HG03521 (cell line): Measurements from ENCODE around the gene ALPP.
"Not testable (repeated sequence)": the region's sequence is repeated elsewhere in the genome, so short reads cannot be mapped to it uniquely, and the experiment has no call there.

Experiments used
- ATAC-seq: cut with Tn5 transposase; IDR thresholded peaks from one replicate; pipeline ENCODE4 v1.9.1; 2021; ENCODE audit warnings: mild to moderate bottlenecking, moderate library complexity; ENCODE audit not compliant: unreplicated experiment

The ALPP gene

GRCh38 chr2:232379610-232380590 is 1.3 kb downstream of the ALPP start:
- not testable (repeated sequence) for ATAC-seq

GRCh38 chr2:232381204-232382031 is 2.9 kb downstream of the ALPP start:
- not testable (repeated sequence) for ATAC-seq

DNA sequence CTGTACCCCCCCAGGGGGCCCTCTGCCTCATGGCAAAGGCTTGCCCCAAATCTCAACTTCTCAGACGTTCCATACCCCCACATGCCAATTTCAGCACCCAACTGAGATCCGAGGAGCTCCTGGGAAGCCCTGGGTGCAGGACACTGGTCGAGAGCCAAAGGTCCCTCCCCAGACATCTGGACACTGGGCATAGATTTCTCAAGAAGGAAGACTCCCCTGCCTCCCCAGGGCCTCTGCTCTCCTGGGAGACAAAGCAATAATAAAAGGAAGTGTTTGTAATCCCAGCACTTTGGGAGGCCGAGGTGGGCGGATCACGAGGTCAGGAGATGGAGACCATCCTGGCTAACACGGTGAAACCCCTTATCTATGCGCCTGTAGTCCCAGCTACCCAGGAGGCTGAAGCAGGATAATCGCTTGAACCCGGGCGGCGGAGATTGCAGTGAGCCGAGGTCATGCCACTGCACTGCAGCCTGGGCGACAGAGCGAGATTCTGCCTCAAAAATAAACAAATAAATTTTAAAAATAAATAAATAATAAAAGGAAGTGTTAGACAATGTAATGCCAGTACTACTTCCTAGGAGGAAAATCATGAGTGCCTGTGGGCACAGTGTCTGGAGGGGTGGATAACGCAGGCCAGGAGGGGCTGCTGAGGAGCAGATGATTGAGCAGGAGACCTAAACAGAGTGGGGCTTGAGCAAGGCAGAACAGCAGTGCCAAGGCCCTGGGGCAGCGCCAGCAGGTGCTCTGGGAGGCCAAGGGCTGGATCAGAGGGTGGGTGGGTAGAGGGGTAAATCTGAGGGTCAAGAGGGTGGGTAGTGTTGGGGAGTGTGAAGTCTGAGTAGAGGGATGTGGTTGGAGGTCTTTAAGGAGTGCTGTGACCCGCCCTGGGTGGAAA is 4.0 kb downstream of the ALPP start:
- no peak for ATAC-seq

DNA sequence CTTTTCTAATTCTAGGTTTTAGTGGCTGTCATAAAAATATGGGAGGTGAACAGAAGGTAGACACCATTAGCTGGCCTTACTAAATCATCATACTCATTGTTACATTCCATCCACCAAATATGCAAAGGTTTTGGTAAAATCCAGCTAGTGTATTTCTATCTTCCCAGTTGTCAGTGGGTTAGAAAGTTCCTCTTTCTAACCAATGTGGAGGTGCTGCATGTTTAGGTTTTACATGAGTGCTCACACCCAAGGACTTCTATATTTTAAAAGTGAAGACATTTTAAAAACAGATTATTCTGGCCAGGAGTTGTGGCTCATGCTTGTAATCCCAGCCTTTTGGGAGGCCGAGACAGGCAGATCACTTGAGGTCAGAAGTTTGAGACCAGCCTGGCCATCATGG is 5.9 kb downstream of the ALPP start:
- ATAC-seq, result no peak

DNA sequence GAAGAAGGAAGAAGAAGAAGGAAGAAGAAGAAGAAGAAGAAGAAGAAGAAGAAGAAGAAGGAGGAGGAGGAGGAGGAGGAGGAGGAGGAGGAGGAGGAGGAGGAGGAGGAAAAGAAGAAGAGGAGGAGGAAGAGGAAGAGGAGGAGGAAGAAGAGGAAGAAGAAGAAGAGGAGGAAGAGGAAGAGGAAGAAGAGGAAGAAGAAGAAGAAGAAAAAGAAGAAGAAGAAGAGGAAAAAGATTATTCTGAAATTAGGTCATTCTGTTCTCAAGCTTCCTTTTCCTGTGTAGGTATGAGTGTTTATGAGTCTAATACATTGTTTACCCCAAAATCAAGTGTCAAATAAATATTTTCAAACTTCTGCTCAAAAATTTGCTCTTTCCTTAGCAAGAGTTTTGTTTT is 6.5 kb downstream of the ALPP start:
- not testable (repeated sequence) for ATAC-seq

GRCh38 chr2:232385660-232386489 is 7.3 kb downstream of the ALPP start:
- ATAC-seq, result no peak

DNA sequence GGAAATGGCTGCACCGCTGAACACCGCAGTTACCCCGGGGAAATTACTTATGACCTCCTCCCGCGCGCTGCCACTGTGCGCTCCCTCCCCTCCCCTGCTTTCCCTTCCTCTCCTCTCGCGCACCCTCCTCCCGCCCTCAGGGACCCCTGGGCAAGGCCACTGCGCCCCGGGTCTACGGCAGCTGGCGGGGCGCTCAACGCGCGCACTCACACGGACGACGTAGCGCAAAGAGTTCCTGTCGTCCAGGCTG is 7.9 kb downstream of the ALPP start:
- ATAC-seq, result no peak

- ATAC-seq, result no peak
Measured at GRCh38 chr2:232386740-232387450, 8.3 kb downstream of the ALPP start.

GRCh38 chr2:232387451-232388171 is 9.1 kb downstream of the ALPP start:
- no peak for ATAC-seq

- no peak for ATAC-seq
Measured at GRCh38 chr2:232388324-232388891, 9.9 kb downstream of the ALPP start.

DNA sequence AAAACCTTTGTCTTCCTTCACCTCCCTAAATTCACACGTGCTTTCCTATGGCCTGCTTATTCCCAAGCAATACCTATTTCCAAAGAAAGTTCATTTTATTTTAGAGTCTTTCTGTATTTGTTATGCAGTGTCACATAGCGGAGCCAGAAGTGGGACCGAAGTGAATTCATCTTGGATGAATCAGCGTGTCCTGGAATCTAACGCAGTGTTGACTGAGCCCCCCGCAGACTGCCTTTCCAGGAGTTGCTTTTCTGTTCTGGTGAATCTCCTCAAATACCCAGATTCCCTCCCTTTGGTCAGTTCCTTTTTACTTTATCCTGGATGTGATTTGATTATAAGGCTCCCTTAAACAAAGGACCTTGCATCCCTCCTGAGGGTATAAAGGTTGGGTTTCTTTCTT is 10.8 kb downstream of the ALPP start:
- ATAC-seq, result no peak

DNA sequence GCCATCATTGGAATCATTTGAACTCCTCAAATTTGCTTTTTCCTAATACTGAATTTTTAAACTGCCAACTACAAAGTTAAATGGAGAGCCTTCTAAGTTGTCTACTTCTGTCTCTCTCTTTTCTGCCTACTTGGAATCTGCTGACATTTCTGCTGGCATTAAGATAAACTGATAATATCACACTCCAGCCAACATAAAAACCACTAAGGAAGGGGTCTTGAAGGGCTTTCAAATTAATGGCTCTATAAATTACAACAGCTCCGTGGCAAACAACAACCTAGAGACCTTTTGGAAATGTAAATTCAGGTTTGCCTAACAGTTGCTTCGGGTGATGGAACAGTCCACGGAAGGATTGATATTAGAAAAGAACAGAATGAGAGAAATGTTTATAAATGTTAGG is 12.1 kb downstream of the ALPP start:
- no peak for ATAC-seq

- ATAC-seq, result no peak
Measured at GRCh38 chr2:232393556-232393955, 15.0 kb downstream of the ALPP start.

- ATAC-seq, result not testable (repeated sequence)
Measured at GRCh38 chr2:232394431-232394830, 15.9 kb downstream of the ALPP start.

DNA sequence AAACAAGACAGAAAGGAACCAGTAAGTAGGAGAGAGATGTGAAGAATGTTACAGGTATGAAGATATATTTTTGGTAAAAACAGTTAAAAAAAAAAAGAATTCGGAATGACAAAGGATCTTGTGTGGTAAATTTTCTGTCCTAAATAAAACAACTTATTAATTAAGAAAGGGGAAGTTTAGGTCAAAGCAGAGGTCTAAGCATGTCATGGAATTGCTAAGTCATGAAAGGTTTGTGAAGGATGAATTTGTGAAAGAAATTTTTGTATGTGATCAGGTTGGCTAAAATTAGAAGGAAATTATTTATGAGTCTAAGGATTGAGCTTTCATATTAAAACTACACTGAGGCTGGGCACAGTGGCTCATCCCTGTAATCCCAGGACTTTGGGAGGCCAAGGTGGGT is 17.0 kb downstream of the ALPP start:
- ATAC-seq, result no peak

- no peak for ATAC-seq
Measured at GRCh38 chr2:232396683-232397082, 18.1 kb downstream of the ALPP start.

DNA sequence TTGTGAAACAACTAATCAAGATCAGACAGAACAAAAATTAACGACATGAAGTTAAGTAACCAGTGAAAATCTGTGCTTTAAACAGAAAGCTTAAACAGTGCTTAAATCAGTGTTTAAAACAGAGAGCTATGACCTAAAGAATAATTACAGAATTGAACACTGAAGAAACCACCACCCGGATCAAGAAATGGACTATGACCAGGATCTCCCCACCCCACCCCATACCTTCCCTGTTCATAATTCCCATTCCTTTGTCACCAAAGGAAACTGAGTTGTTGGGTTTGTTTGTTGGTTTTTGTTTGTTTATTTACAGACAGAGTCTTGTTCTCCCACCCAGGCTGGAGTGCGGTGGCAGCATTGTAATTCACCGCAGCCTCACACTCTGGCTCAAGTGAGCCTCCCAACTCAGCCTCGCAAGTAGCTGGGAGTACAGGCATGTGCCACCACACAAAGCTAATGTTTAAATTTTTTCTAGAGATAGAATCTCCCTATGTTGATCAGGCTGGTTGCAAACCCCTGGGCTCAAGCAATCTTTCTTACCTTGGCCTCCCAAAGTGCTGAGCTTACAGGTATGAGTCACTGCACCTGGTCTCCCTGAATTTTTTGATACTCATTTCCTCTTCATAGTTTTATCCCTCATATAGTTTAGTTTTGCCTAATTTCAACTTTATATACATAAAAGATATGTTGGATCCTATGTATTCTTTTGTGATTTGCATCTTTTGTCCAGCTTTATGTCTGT is 19.9 kb downstream of the ALPP start:
- no peak for ATAC-seq
